Ishikawa (cell line): ENCODE measurements around the gene CPNE4.

Source experiments
- CEBPB ChIP-seq: IDR thresholded peaks from 2 replicates; pipeline ENCODE4 v1.6.1; 2012
- CREB1 ChIP-seq: IDR thresholded peaks from 2 replicates; pipeline ENCODE4 v1.6.1; 2012; ENCODE audit warnings: low read depth
- EGR1 ChIP-seq: IDR thresholded peaks from 2 replicates; pipeline ENCODE4 v1.6.1; 2012
- EP300 ChIP-seq: IDR thresholded peaks from 2 replicates; pipeline ENCODE4 v1.6.1; 2012; ENCODE audit warnings: borderline replicate concordance
- FOXM1 ChIP-seq: IDR thresholded peaks from 2 replicates; pipeline ENCODE4 v1.6.1; 2012; ENCODE audit warnings: low read depth, borderline replicate concordance
- NFIC ChIP-seq: IDR thresholded peaks from 2 replicates; pipeline ENCODE4 v1.6.1; 2012
- RAD21 ChIP-seq: IDR thresholded peaks from 2 replicates; pipeline ENCODE4 v1.6.1; 2012; ENCODE audit warnings: low read depth
- TAF1 ChIP-seq: IDR thresholded peaks from 2 replicates; pipeline ENCODE4 v1.6.1; 2012; ENCODE audit warnings: low read depth, mild to moderate bottlenecking
- TCF12 ChIP-seq: IDR thresholded peaks from 2 replicates; pipeline ENCODE4 v1.6.1; 2012; ENCODE audit warnings: low read depth
- TEAD4 ChIP-seq: IDR thresholded peaks from 2 replicates; pipeline ENCODE4 v1.6.1; 2012
- USF1 ChIP-seq: IDR thresholded peaks from 2 replicates; pipeline ENCODE4 v1.6.1; 2012
- YY1 ChIP-seq: IDR thresholded peaks from 2 replicates; pipeline ENCODE4 v1.6.1; 2012; ENCODE audit warnings: low read depth
- ZBTB7A ChIP-seq: IDR thresholded peaks from 2 replicates; pipeline ENCODE4 v1.6.1; 2012; ENCODE audit warnings: low read depth
- TF ChIP-seq, protein P1 (sequence below): IDR thresholded peaks from 2 replicates; pipeline ENCODE4 v1.6.1; 2012; ENCODE audit warnings: low read depth, mild to moderate bottlenecking
- TF ChIP-seq, protein P2 (sequence below): IDR thresholded peaks from 2 replicates; pipeline ENCODE4 v1.6.1; 2012

Gene CPNE4

DNA sequence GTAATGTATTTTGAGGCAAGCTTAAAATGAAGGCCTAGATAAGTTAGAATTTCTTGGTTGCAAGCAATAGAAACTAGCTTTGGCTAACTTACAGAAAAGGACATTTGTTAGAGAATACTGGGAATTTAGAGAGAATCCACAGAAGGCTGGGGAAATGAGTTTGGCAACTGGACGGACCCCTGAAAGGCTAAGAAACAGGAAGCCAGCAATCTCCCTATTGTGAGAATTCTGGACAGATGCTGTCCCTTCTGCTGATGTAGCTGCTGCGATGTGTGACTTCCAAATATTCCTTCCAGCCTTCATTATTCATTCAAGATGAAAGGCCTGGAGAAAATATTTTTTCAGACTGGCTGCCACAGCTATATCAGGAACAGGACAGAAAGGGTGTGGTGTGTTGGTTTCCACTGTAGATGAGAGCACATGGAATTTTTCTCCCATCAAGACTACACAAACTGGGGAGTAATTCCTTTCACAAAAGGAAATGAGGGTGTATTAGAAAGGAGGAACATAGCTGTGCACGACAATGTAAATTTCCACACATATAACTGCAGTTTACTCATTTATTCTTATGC lies 213.5 kb downstream of the CPNE4 start:
- no peak for TF ChIP-seq TEAD4
- TF ChIP-seq EP300: no peak
- TF ChIP-seq RAD21: no peak
- TF ChIP-seq, protein P1, sequence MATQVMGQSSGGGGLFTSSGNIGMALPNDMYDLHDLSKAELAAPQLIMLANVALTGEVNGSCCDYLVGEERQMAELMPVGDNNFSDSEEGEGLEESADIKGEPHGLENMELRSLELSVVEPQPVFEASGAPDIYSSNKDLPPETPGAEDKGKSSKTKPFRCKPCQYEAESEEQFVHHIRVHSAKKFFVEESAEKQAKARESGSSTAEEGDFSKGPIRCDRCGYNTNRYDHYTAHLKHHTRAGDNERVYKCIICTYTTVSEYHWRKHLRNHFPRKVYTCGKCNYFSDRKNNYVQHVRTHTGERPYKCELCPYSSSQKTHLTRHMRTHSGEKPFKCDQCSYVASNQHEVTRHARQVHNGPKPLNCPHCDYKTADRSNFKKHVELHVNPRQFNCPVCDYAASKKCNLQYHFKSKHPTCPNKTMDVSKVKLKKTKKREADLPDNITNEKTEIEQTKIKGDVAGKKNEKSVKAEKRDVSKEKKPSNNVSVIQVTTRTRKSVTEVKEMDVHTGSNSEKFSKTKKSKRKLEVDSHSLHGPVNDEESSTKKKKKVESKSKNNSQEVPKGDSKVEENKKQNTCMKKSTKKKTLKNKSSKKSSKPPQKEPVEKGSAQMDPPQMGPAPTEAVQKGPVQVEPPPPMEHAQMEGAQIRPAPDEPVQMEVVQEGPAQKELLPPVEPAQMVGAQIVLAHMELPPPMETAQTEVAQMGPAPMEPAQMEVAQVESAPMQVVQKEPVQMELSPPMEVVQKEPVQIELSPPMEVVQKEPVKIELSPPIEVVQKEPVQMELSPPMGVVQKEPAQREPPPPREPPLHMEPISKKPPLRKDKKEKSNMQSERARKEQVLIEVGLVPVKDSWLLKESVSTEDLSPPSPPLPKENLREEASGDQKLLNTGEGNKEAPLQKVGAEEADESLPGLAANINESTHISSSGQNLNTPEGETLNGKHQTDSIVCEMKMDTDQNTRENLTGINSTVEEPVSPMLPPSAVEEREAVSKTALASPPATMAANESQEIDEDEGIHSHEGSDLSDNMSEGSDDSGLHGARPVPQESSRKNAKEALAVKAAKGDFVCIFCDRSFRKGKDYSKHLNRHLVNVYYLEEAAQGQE: no peak
- TF ChIP-seq USF1: no peak
- no peak for TF ChIP-seq FOXM1

DNA sequence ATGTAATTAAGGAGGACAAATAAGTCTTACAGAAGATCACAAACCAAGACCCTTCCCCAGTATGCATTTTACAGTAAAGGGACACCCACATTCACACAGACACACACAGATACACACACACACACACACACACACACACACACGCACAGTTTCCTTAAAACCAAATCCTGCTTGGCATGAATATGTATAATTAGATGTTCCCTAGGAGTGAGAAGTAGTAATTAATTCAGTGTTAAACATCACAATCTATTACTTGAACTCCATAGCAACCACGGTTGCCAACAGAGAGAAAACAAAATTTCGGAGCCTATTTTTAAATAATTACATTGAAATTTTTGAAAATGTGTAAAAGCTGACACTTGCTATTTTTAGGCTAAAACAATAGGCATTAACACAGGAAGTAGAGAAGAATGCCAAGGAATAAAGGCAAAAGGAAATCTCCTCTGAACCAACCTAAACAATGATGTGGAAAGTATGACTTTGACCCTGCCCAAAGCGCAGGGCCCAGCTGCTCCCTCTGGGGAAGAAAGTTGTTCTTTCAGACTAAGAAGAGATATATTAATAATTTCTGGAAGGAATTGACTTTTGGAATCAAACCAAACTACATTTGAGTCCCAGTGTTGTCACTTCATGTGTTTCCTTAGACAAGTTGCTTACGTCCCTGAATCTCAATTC lies 215.3 kb downstream of the CPNE4 start:
- no peak for TF ChIP-seq CREB1
- no peak for TF ChIP-seq EP300
- TF ChIP-seq, protein P1: no peak
- no peak for TF ChIP-seq ZBTB7A
- TF ChIP-seq YY1: no peak

DNA sequence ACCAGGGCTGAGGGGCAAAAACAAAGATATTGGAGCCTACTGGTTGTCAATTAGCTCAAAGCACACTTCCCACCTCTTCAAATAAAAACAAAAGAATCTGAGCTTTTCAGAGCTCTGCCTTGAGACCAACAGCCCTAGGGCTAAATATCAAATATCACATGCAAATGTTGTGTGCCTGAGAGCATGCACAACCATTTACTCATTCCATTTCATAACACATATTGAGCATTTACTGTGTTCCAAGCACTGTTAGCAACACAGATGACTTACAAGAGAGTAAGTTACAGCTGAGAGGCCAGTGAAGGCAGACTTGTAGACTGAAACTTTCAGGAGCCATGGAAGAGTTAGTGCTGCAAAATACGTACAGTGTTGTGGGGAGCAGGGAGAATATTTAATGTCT lies 222.4 kb downstream of the CPNE4 start:
- TF ChIP-seq TEAD4 (no peak), YY1 (no peak), CREB1 (no peak), RAD21 (no peak), CEBPB (no peak), EGR1 (no peak), ZBTB7A (no peak), EP300 (no peak), TAF1 (no peak), TCF12 (no peak), FOXM1 (no peak)

DNA sequence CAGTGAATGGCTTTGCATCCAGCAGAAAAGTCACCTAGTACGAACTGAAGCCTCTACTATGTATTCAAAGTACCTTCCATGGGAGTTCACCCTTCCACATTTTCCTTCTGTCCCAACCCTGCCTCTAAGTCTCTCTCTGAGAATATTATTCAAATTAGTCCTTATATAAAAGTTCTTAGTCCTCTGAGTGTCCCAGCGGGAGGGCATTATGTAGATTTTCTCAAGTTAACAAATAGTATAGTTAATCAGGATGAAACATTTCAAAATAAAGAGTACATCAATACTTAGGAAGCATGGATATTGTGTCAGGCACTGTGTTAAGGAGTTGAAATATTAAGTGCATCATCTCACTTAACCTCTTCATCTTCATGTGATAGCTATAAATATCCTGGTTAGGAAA lies 223.3 kb downstream of the CPNE4 start:
- no peak for TF ChIP-seq TAF1
- TF ChIP-seq, protein P2, sequence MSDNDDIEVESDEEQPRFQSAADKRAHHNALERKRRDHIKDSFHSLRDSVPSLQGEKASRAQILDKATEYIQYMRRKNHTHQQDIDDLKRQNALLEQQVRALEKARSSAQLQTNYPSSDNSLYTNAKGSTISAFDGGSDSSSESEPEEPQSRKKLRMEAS: no peak
- TF ChIP-seq EP300: no peak
- TF ChIP-seq, protein P1: no peak
- TF ChIP-seq YY1: no peak
- TF ChIP-seq NFIC: no peak

GRCh38 chr3:131807822-131808221 lies 227.0 kb downstream of the CPNE4 start:
- TF ChIP-seq, protein P1: no peak
- TF ChIP-seq EP300 (no peak), FOXM1 (no peak), EGR1 (no peak), TCF12 (no peak), YY1 (no peak), USF1 (no peak), TAF1 (no peak), NFIC (no peak), ZBTB7A (no peak), CEBPB (no peak), CREB1 (no peak), RAD21 (no peak)
- TF ChIP-seq, protein P2: no peak
